Measurements from ENCODE around the gene RIN3. TPM values are rescaled to one million over a fixed set of nuclear protein-coding genes. Genes with fewer than 3 reads are reported as not detected.

The RIN3 gene
- total and polyA plus RNA-seq, 7 experiments from 2014 or later: 27.2 to 182 (median 114) TPM

DNA sequence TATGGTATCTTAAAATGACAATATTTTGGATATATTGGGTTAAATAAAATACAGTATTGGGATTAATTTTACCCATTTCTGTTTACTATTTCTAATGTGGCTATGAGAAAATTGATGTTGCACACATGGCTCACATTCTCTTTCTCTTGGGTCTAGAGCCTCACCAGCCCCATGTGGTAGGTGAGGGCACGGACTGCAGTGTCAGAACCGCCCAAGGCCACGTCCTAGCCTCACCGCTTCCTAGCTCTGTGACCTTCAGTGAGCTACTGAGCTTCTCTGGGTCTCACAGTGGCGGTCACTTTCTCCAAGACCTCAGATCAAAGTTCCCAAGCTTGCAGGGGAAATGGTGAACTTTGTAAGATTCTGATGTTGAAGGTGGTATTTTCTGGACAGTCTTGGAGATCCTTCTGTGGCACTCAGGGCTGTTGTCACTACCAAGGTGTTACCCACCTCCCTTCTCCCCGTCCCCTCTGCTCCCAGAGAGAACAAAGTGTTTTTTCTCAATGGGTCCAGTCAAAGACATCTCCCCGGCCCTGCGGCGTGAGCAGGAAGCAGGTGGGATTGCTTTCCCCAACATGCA is 87.6 kb downstream of the RIN3 start:
- Histone ChIP-seq H3K4me1 (ENCODE audit: control insufficient read depth in 2 of 2, insufficient read depth in 2 of 2, low read length in 2 of 2) (peaks cover 0 to 12% of the 10 kb centered on the region in 2 donors), H3K9me3 (ENCODE audit: control insufficient read depth in 2 of 3, low read length in 3 of 3) (no peaks in the 10 kb centered on the region), H3K36me3 (ENCODE audit: control insufficient read depth in 2 of 3, insufficient read depth in 3 of 3, low read length in 3 of 3) (no peaks in the 10 kb centered on the region), H3K27me3 (ENCODE audit: control insufficient read depth in 2 of 2, insufficient read depth in 2 of 2, low read length in 2 of 2) (no peaks in the 10 kb centered on the region), H3K27ac (ENCODE audit: low read depth, low read length) (no peak overlapping the region), H3K4me3 (ENCODE audit: low read length) (no peak overlapping the region)
- POLR2A ChIA-PET: interaction anchor here (1.0 to 1.3 kb wide), 2 partner anchors 14 to 54 kb away, joined by 3 read pairs; no protein-coding TSS in a partner anchor
- Mint-ChIP-seq H3K36me3 (peaks cover 0 to 5% (median 0%) of the 10 kb centered on the region in 5 donors), H3K27ac (peak overlapping the region in 2 of 9 donors; percentile 17 to 18), H3K4me3 (no peak overlapping the region), H3K9me3 (no peaks in the 10 kb centered on the region), H3K4me1 (peaks cover 12 to 44% (median 37%) of the 10 kb centered on the region in 7 donors), H3K27me3 (peaks cover 0 to 17% (median 0%) of the 10 kb centered on the region in 5 donors)
- ATAC-seq (no peak), DNase-seq (no peak)
- intact Hi-C loops (cut with micrococcal nuclease): loop anchor here in 1 of 2 donors (5.0 kb wide), 1 partner anchor 39 kb away; no protein-coding TSS in a partner anchor
- CTCF ChIA-PET: interaction anchor here (0.7 to 2.0 kb wide), 5 partner anchors 12 to 469 kb away, joined by 3 to 8 read pairs (median 3); no protein-coding TSS in a partner anchor

- H3K9me3 ChIP-seq (ENCODE audit: control insufficient read depth in 2 of 3, low read length in 3 of 3): no peaks in the 10 kb centered on the region
- no peak overlapping the region for H3K27ac ChIP-seq (ENCODE audit: low read depth, low read length)
- ChIA-PET POLR2A (interaction anchor here (1.0 to 2.3 kb wide), 4 partner anchors 13 to 54 kb away, joined by 3 to 15 read pairs (median 3); no protein-coding TSS in a partner anchor), CTCF (interaction anchor here (0.5 to 2.0 kb wide), 10 partner anchors 11 to 470 kb away, joined by 3 to 9 read pairs (median 3); no protein-coding TSS in a partner anchor)
- H3K36me3 Mint-ChIP-seq: peaks cover 0 to 9% (median 0%) of the 10 kb centered on the region in 5 donors
- H3K27ac Mint-ChIP-seq: peak overlapping the region in 2 of 9 donors; percentile 18 to 34
- peaks cover 0 to 12% of the 10 kb centered on the region in 2 donors for H3K4me1 ChIP-seq (ENCODE audit: control insufficient read depth in 2 of 2, insufficient read depth in 2 of 2, low read length in 2 of 2)
- H3K4me3 ChIP-seq (ENCODE audit: low read length): no peak overlapping the region
- ATAC-seq: no peak
- peaks cover 0 to 12% (median 0%) of the 10 kb centered on the region in 5 donors for H3K27me3 Mint-ChIP-seq
- H3K4me1 Mint-ChIP-seq: peaks cover 12 to 44% (median 37%) of the 10 kb centered on the region in 7 donors
- intact Hi-C loops (cut with micrococcal nuclease): loop anchor here in 1 of 2 donors (2.0 to 5.0 kb wide), 2 partner anchors 40 to 53 kb away; no protein-coding TSS in a partner anchor
- H3K36me3 ChIP-seq (ENCODE audit: control insufficient read depth in 2 of 3, insufficient read depth in 3 of 3, low read length in 3 of 3): no peaks in the 10 kb centered on the region
- peaks cover 0 to 6% (median 0%) of the 10 kb centered on the region in 11 donors for H3K9me3 Mint-ChIP-seq
- no peaks in the 10 kb centered on the region for H3K27me3 ChIP-seq (ENCODE audit: control insufficient read depth in 2 of 2, insufficient read depth in 2 of 2, low read length in 2 of 2)
- no peak for DNase-seq
- H3K4me3 Mint-ChIP-seq: no peak overlapping the region
These were observed 88.3 kb downstream of the RIN3 start for GRCh38 chr14:92601757-92602417.

GRCh38 chr14:92603309-92604242 is 90.0 kb downstream of the RIN3 start:
- peak overlapping the region in 9 of 10 donors; percentile 64 to 85 (median 78) for H3K4me3 Mint-ChIP-seq
- ChIA-PET POLR2A (interaction anchor here (0.6 to 2.3 kb wide), 7 partner anchors 14 to 563 kb away, joined by 3 to 15 read pairs (median 4); no protein-coding TSS in a partner anchor), CTCF (interaction anchor here (0.5 to 2.0 kb wide), 19 partner anchors 9 to 662 kb away, joined by 3 to 12 read pairs (median 3); no protein-coding TSS in a partner anchor)
- H3K27ac ChIP-seq (ENCODE audit: low read depth, low read length): no peak overlapping the region
- H3K36me3 Mint-ChIP-seq: peaks cover 0 to 9% (median 5%) of the 10 kb centered on the region in 5 donors
- peaks cover 0 to 9% (median 0%) of the 10 kb centered on the region in 11 donors for H3K9me3 Mint-ChIP-seq
- H3K27ac Mint-ChIP-seq: peak overlapping the region in 7 of 9 donors; percentile 48 to 95 (median 81)
- H3K4me1 Mint-ChIP-seq: peaks cover 12 to 48% (median 37%) of the 10 kb centered on the region in 7 donors
- intact Hi-C loops (cut with micrococcal nuclease): loop anchor here in 1 of 2 donors (1.0 to 5.0 kb wide), 9 partner anchors 17 to 510 kb away; partner anchors contain the start of gene RIN3
- H3K36me3 ChIP-seq (ENCODE audit: control insufficient read depth in 2 of 3, insufficient read depth in 3 of 3, low read length in 3 of 3): no peaks in the 10 kb centered on the region
- H3K4me1 ChIP-seq (ENCODE audit: control insufficient read depth in 2 of 2, insufficient read depth in 2 of 2, low read length in 2 of 2): peaks cover 0 to 12% of the 10 kb centered on the region in 2 donors
- H3K9me3 ChIP-seq (ENCODE audit: control insufficient read depth in 2 of 3, low read length in 3 of 3): no peaks in the 10 kb centered on the region
- ATAC-seq (peak; percentile 95), DNase-seq (peak in 8 of 9 donors; percentile 33 to 85 (median 78))
- peaks cover 0 to 16% (median 0%) of the 10 kb centered on the region in 5 donors for H3K27me3 Mint-ChIP-seq
- H3K27me3 ChIP-seq (ENCODE audit: control insufficient read depth in 2 of 2, insufficient read depth in 2 of 2, low read length in 2 of 2): no peaks in the 10 kb centered on the region
- no peak overlapping the region for H3K4me3 ChIP-seq (ENCODE audit: low read length)

- Histone ChIP-seq H3K4me3 (ENCODE audit: low read length) (no peak overlapping the region), H3K27ac (ENCODE audit: low read depth, low read length) (no peak overlapping the region), H3K4me1 (ENCODE audit: control insufficient read depth in 2 of 2, insufficient read depth in 2 of 2, low read length in 2 of 2) (peaks cover 11 to 25% of the 10 kb centered on the region in 2 donors), H3K36me3 (ENCODE audit: control insufficient read depth in 2 of 3, insufficient read depth in 3 of 3, low read length in 3 of 3) (no peaks in the 10 kb centered on the region), H3K27me3 (ENCODE audit: control insufficient read depth in 2 of 2, insufficient read depth in 2 of 2, low read length in 2 of 2) (no peaks in the 10 kb centered on the region), H3K9me3 (ENCODE audit: control insufficient read depth in 2 of 3, low read length in 3 of 3) (no peaks in the 10 kb centered on the region)
- peak overlapping the region in 1 of 9 donors; percentile 67 for H3K27ac Mint-ChIP-seq
- H3K4me1 Mint-ChIP-seq: peaks cover 17 to 50% (median 40%) of the 10 kb centered on the region in 7 donors
- H3K27me3 Mint-ChIP-seq: peaks cover 0 to 8% (median 0%) of the 10 kb centered on the region in 5 donors
- peaks cover 0 to 9% (median 5%) of the 10 kb centered on the region in 5 donors for H3K36me3 Mint-ChIP-seq
- no peak overlapping the region for H3K4me3 Mint-ChIP-seq
- peaks cover 0 to 9% (median 0%) of the 10 kb centered on the region in 11 donors for H3K9me3 Mint-ChIP-seq
- POLR2A ChIA-PET: no interaction called here
- ATAC-seq: no peak
- no peak for DNase-seq
- CTCF ChIA-PET: interaction anchor here (0.6 kb wide), 1 partner anchor 42 kb away, joined by 7 read pairs; no protein-coding TSS in a partner anchor
- intact Hi-C loops (cut with micrococcal nuclease): no loop called here
These were observed 91.8 kb downstream of the RIN3 start for GRCh38 chr14:92605274-92605940.

- Histone ChIP-seq H3K27ac (ENCODE audit: low read depth, low read length) (no peak overlapping the region), H3K4me1 (ENCODE audit: control insufficient read depth in 2 of 2, insufficient read depth in 2 of 2, low read length in 2 of 2) (peaks cover 11 to 25% of the 10 kb centered on the region in 2 donors), H3K4me3 (ENCODE audit: low read length) (no peak overlapping the region), H3K27me3 (ENCODE audit: control insufficient read depth in 2 of 2, insufficient read depth in 2 of 2, low read length in 2 of 2) (no peaks in the 10 kb centered on the region), H3K9me3 (ENCODE audit: control insufficient read depth in 2 of 3, low read length in 3 of 3) (no peaks in the 10 kb centered on the region), H3K36me3 (ENCODE audit: control insufficient read depth in 2 of 3, insufficient read depth in 3 of 3, low read length in 3 of 3) (peaks cover 0 to 2% (median 0%) of the 10 kb centered on the region in 3 experiments)
- ATAC-seq: no peak
- POLR2A ChIA-PET: interaction anchor here (3.9 kb wide), 1 partner anchor 45 kb away, joined by 25 read pairs; no protein-coding TSS in a partner anchor
- CTCF ChIA-PET: no interaction called here
- Mint-ChIP-seq H3K4me1 (peaks cover 22 to 51% (median 34%) of the 10 kb centered on the region in 7 donors), H3K27me3 (peaks cover 0 to 8% (median 0%) of the 10 kb centered on the region in 5 donors), H3K9me3 (peaks cover 0 to 9% (median 0%) of the 10 kb centered on the region in 11 donors), H3K27ac (no peak overlapping the region), H3K4me3 (no peak overlapping the region), H3K36me3 (peaks cover 0 to 15% (median 5%) of the 10 kb centered on the region in 5 donors)
- intact Hi-C loops (cut with micrococcal nuclease): no loop called here
- DNase-seq: no peak
These were observed 93.7 kb downstream of the RIN3 start for GRCh38 chr14:92607251-92607650.

All from naive thymus-derived CD4-positive, alpha-beta T cell (primary cell).